NCI-H2107 (cell line): Measurements from ENCODE around the gene PTPRN2.
"Not testable (repeated sequence)": the region's sequence is repeated elsewhere in the genome, so short reads cannot be mapped to it uniquely, and the experiment has no call there.

Experiments
- DNase-seq: peaks from one replicate; lab custom pipeline; 2025; lab: John Stamatoyannopoulos, UW

PTPRN2 gene

DNA sequence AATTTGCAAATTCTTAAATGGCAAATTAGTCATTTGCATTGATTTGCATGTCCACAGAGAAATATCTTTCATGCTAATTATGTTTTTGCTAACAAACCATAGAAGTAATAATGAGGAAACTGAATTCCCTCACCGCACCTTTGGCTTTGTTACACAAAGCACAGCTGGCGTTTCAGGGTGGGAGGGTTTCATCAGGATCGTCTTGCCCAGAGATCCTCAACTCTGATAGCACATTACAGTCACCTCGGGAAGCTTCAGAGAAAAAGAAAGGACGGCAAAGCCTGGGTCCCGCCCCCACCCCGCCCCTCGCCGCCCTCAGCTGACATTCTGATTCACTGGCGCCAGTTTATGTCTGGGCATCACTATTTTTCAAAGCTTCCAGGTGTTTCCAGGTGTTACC, 119.4 kb downstream of the PTPRN2 start:
- no peak for DNase-seq

GRCh38 chr7:158467562-158467961, 120.1 kb downstream of the PTPRN2 start:
- DNase-seq, result no peak

DNA sequence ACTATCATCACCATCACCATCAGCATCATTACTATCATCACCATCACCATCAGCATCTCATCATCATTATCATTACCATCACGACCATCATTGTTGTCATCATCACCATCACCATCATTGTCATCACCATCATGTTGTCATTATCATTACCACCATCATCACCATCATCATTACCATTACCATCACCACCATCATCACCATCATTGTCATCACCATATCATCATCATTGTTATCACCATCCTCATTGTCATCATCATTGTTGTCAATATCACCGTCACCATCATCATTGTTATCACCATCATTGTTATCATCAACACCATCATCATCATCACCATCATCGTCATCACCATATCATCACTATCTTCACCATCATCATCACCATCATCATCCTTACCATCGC, 124.3 kb downstream of the PTPRN2 start:
- no peak for DNase-seq

- no peak for DNase-seq
Measured at GRCh38 chr7:158461824-158462223, 125.8 kb downstream of the PTPRN2 start.

DNA sequence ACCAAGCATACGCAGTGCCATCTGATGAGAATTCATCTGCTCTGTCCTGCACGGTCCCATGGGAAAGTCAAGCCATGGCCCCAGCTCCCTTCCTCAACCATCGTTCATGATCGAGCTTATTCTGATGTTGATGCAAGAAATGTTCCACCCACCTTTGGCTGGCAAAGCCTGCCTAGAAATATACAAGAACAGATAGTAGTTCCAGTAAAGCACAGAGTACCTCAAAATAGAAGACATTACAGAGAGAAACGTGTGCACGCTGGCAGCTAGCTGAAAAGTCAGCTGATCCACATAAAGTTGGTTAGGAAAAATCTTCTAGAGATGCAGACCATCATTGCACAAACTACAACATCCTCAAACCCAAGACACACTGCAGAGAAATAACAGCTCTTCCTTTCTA, 127.0 kb downstream of the PTPRN2 start:
- DNase-seq, result no peak

- DNase-seq, result no peak
Measured at GRCh38 chr7:158458716-158459282, 128.8 kb downstream of the PTPRN2 start.

DNA sequence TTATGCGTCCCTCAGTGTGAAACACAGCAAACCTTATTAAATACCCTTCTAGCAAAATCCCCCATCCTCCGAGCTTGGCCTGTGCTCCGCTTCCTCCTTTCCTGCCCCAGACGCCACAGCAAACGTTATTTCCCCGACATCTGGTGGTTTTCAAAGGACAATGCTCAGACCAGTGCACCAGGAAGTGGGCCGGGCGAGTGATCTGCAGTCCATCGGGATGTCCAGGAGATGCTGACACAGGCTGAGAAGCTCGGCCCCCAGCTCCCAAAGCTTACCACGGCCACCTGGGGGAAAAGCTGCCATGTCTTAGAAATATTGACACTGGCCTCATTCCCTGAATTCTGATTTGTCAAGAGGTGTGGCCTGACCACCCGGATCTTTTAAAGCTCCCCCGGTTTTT, 129.5 kb downstream of the PTPRN2 start:
- no peak for DNase-seq

- not testable (repeated sequence) for DNase-seq
Measured at GRCh38 chr7:158457586-158457985, 130.0 kb downstream of the PTPRN2 start.

GRCh38 chr7:158454631-158455030, 133.0 kb downstream of the PTPRN2 start:
- no peak for DNase-seq

DNA sequence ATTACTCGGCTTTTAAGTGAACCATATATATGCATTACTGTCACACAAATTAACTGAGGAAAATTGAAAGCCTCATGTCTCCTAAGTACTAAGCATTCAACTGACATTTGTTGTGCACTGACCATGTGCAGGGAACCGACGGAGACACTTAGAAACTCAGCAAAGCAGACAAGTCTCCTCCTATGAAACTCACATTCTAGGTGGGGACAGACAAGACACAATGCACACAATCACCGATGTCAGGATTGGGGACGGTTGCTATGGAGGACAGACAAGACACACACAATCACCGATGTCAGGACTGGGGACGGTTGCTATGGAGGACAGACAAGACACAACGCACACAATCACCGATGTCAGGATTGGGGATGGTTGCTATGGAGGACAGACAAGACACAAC, 134.0 kb downstream of the PTPRN2 start:
- no peak for DNase-seq

DNA sequence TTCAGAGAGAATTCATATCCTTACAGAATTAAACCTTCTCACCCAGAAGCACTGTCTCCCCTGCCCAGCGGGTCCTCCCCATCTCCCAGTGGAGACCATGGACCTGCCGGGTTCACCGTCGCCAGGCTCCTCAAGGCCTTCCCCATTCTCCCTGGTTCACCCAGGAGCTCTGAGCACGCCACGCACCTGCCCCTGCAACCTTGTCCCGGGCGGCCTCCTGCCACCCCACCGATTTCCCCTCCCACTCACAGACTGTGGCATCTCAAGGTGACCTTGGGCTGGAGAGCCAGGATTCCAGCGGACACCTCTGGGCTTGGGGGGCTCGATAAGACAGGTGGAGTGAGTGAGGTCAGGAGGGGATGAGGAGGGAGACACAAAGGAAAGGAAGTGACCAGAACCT, 135.3 kb downstream of the PTPRN2 start:
- DNase-seq, result no peak

GRCh38 chr7:158450476-158451124, 137.0 kb downstream of the PTPRN2 start:
- DNase-seq, result no peak

DNA sequence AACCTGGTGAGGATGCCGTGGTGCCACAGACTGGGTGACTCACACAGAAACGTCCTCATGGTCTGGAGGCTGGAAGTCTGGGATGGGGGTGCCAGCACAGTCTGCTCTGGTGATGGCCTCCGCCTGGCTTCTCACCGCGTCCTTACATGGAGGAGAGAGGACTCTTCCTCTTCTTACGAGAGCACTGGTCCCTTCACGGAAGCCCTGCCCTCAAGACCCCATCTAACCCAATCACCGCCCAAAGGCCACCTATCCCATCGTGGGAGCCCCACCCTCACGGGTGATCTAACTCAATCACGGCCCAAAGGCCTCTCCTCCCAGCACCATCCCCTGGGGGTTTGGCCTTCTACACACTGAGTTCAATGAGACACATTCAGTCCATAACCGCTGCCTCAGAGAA, 137.7 kb downstream of the PTPRN2 start:
- no peak for DNase-seq

DNA sequence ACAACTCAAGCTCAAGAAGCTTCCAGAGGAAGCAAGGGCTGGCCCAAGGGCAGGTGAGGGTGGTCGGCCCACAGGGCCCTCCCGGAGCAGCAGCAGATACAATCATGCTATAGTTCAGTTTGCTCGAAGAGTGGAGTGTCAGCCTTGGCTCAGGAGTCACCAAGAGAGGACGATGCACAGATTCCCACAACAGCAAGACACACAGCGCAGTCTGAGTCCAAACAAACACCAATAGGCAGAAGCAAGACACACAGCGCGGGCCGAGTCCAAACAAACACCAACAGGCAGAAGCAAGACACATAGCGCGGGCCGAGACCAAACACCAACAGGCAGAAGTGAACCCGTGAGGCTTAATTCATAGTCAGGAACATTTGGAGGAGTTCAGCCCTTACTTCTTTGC, 138.4 kb downstream of the PTPRN2 start:
- DNase-seq, result no peak

DNA sequence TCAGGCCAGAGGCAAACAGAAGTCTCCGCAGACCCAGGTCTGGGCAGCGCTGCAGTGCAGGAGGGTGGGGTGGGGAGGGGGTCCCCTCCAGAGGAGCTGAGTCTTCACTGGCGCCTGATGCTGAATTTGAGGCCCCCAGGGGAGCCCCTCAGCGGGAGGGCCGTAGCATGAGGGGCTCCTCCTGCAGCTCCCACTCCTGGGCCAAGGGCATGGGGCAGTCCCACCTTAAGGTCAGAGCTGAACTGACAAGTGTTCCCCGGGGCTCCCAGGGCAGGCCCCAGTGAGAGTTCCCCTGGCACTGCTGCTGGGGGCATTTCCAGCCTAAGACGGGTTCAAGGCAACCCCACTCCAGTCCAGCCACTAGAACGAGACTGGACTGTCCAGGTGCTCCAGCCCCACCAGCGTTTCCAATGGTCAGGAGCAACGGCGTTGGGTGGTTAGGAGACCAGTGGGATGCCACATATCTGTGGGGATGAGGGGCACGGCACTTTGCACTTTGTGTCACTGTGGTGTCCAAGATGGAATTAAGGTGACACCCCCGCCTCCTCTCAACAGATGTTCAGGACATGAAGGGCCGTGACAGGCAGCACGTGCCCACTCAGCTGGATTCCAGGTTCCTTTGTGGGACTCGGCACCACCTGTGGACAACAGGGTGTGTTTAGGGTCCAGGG, 139.1 kb downstream of the PTPRN2 start:
- DNase-seq, result no peak

DNA sequence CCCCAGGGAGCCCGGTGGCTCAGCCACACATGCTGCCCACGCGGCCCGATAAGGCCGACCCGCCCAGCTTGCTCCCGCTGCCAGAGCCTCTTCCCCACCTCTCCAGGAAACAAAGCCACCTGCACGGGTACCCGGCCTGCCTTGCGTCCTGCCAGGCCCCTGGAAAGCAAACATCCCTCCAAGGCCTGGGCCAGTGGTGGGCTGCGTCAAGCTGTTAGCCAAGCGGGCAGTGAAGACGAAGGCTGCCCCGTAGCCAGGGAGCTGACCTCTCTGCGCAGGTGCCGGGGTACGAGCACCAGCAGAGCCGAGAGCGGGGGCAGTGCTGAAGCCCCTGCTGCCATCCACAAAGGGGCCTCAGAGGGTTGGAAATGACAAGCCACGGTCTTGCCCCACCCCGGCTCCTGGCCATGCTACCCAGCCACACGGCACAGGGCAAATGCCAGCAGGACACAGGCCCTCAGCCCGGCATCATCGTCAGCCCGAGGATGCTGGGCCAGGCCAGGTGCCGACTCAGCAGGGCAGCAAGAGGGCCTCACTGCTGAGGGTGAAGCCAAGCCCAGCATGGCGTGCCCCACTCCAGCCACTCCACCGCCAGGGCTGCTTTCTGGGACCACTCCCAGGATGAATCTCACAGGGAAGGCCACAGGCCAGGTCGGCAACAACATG, 140.0 kb downstream of the PTPRN2 start:
- no peak for DNase-seq

- DNase-seq, result no peak
Measured at GRCh38 chr7:158447151-158447505, 140.5 kb downstream of the PTPRN2 start.

DNA sequence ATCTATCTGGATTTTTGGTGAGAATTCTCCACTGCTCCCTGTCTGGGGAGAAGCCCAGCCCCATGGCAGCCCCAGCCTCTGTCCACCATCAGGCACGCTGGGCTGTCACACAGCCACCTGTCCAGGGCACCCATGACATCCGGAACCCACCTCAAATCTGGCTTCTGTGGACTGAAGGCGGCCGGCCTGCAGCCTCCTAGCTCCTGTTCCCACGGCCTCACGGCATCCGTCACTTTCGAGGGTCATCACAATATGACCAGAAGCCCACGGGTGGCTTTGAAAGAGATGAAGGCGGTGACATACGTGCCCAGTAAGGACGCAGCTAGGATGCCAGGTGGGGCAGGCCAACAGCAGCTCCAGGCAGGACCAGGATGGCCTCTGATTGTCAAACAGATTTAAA, 140.9 kb downstream of the PTPRN2 start:
- DNase-seq, result no peak

GRCh38 chr7:158446281-158446680, 141.3 kb downstream of the PTPRN2 start:
- DNase-seq, result no peak

DNA sequence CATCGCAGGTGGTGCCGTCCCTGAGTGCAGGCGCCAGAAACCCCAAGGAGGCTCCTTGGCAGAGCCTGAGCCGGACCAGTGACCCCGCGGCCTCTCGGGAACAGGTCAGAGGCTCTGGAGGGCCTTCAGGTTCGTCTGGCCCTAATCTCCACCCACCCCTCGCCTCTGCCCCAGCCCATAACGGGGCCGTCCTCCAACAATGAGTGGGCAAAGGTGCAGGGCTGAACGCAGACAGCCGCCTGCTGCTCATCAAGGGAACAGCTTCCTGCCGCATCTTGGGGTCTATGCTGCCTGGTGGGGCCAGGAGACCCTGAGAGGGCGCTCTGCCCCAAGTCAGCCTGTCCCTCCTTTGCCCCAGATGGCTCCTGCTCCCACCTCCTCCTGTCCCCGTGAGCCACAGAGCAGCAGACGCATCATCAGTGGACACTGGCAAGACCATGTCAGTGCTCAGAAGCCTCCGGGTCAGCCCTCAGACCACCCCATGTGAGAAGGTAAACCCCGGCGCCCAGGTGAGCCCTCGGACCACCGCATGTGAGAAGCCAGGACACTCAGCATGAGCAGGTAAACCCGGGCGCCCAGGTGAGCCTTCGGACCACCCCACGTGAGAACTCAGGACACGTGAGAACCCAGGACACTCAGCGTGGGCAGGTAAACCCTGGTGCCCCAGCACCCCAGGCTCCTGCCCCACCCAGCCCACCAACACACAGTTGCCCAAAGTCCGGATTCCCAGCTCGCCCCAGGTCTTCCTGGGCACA, 142.0 kb downstream of the PTPRN2 start:
- DNase-seq, result no peak

- DNase-seq, result no peak
Measured at GRCh38 chr7:158444501-158445420, 142.9 kb downstream of the PTPRN2 start.
